ENCODE results near the gene P2RY14.

Gene P2RY14

GRCh38 chr3:151213151-151213550 is 65.2 kb downstream of the P2RY14 start:
- no peak for DNase-seq

GRCh38 chr3:151210676-151211381 is 67.5 kb downstream of the P2RY14 start:
- no peak for DNase-seq

- no peak for DNase-seq
Measured at GRCh38 chr3:151209654-151210053, 68.7 kb downstream of the P2RY14 start.

GRCh38 chr3:151206201-151206600 is 72.1 kb downstream of the P2RY14 start:
- DNase-seq, result no peak

- no peak for DNase-seq
Measured at GRCh38 chr3:151205482-151205881, 72.9 kb downstream of the P2RY14 start.

- no peak for DNase-seq
Measured at GRCh38 chr3:151204530-151205402, 73.6 kb downstream of the P2RY14 start.

- no peak for DNase-seq
Measured at GRCh38 chr3:151203051-151203420, 75.3 kb downstream of the P2RY14 start, which contains the start of gene GPR171. TSS of gene GPR171 (minus strand) at chr3:151203216. CDS start at chr3:151199386, 3,830 bp downstream.

- DNase-seq, result no peak
Measured at GRCh38 chr3:151201051-151201730, 77.2 kb downstream of the P2RY14 start.

GRCh38 chr3:151200586-151200985 is 77.8 kb downstream of the P2RY14 start:
- no peak for DNase-seq

GRCh38 chr3:151199554-151200438 is 78.5 kb downstream of the P2RY14 start:
- DNase-seq, result no peak

- no peak for DNase-seq
Measured at GRCh38 chr3:151198849-151199248, 79.5 kb downstream of the P2RY14 start.

- no peak for DNase-seq
Measured at GRCh38 chr3:151197981-151198767, 80.2 kb downstream of the P2RY14 start.

- DNase-seq, result no peak
Measured at GRCh38 chr3:151197228-151197627, 81.1 kb downstream of the P2RY14 start.

- DNase-seq, result no peak
Measured at GRCh38 chr3:151196434-151196833, 81.9 kb downstream of the P2RY14 start.

- no peak for DNase-seq
Measured at GRCh38 chr3:151195826-151196225, 82.5 kb downstream of the P2RY14 start.

- no peak for DNase-seq
Measured at GRCh38 chr3:151192545-151192944, 85.8 kb downstream of the P2RY14 start.

GRCh38 chr3:151191095-151191494 is 87.2 kb downstream of the P2RY14 start:
- no peak for DNase-seq

GRCh38 chr3:151183265-151183671 is 95.1 kb downstream of the P2RY14 start:
- no peak for DNase-seq

- DNase-seq, result no peak
Measured at GRCh38 chr3:151182349-151183079, 95.8 kb downstream of the P2RY14 start.

- no peak for DNase-seq
Measured at GRCh38 chr3:151178208-151178845, 100.0 kb downstream of the P2RY14 start.
